Progenitor cell of endocrine pancreas (in vitro differentiated cells): ENCODE data around the gene DYRK4. TPM values are rescaled to one million over a fixed set of nuclear protein-coding genes. Genes with fewer than 3 reads are reported as not detected.

ENCODE experiments used
- DNase-seq: peaks from one replicate; pipeline ENCODE4 v3.0.0; 2021; ENCODE audit warnings: low spot score; ENCODE audit not compliant: unreplicated experiment
- H3K27ac Mint-ChIP-seq: 2 replicates; pipeline ENCODE4 v1.8.0; 2021; ENCODE audit warnings: mild to moderate bottlenecking, moderate library complexity, mixed read lengths
- H3K27me3 Mint-ChIP-seq: 2 replicates; pipeline ENCODE4 v1.8.0; 2021; ENCODE audit warnings: mixed read lengths
- H3K36me3 Mint-ChIP-seq: 2 replicates; pipeline ENCODE4 v1.8.0; 2022; ENCODE audit warnings: mixed read lengths; ENCODE audit not compliant: insufficient read depth
- H3K4me1 Mint-ChIP-seq: 2 replicates; pipeline ENCODE4 v1.8.0; 2021; ENCODE audit warnings: low read depth, mixed read lengths
- H3K4me3 Mint-ChIP-seq: 2 replicates; pipeline ENCODE4 v1.8.0; 2021; ENCODE audit warnings: low read depth, mild to moderate bottlenecking, moderate library complexity, mixed read lengths
- H3K9me3 Mint-ChIP-seq: 2 replicates; pipeline ENCODE4 v1.8.0; 2021; ENCODE audit warnings: low read depth, mixed read lengths
- total RNA-seq: library from RNA; stranded (reverse); gene quantifications from 2 replicates; pipeline ENCODE4 v1.2.1, GENCODE V29; 2021
- TF ChIP-seq, protein P1 (sequence below): fragments of 200-600 bp; sonication (generic); IDR thresholded peaks from one replicate; pipeline ENCODE4 v1.5.0; 2021; ENCODE audit warnings: antibody characterized with exemption, mild to moderate bottlenecking; ENCODE audit not compliant: unreplicated experiment

Gene DYRK4
- total RNA-seq, 1 donor from 2014 or later, result 27.6 TPM

DNA sequence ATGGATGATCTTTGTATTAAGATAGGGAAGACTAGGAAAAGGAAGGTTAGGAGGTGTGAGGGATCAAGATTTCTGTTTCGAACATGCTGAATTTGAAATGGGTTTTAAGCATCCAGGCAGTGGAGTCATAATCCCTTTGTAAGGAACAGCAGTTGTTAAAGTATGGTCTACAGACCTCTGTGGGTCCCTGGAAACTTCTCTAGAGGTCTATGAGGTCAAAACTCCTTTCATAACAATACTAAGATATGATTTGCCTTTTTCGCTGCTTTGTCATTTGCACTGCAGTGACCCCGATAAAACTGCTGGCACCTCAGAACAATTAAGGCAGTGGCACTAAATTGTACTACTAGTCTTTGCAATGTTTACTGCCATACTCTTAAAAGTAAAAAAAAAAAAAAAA is 21.8 kb upstream of the DYRK4 start:
- H3K27ac Mint-ChIP-seq, result peak overlapping the region; percentile 100

GRCh38 chr12:4540638-4541037 is 21.4 kb upstream of the DYRK4 start:
- DNase-seq, result no peak
- H3K27ac Mint-ChIP-seq, result no peak overlapping the region
- H3K27me3 Mint-ChIP-seq, result no peaks in the 10 kb centered on the region
- peaks cover 2% of the 10 kb centered on the region for H3K36me3 Mint-ChIP-seq
- TF ChIP-seq, protein P1, sequence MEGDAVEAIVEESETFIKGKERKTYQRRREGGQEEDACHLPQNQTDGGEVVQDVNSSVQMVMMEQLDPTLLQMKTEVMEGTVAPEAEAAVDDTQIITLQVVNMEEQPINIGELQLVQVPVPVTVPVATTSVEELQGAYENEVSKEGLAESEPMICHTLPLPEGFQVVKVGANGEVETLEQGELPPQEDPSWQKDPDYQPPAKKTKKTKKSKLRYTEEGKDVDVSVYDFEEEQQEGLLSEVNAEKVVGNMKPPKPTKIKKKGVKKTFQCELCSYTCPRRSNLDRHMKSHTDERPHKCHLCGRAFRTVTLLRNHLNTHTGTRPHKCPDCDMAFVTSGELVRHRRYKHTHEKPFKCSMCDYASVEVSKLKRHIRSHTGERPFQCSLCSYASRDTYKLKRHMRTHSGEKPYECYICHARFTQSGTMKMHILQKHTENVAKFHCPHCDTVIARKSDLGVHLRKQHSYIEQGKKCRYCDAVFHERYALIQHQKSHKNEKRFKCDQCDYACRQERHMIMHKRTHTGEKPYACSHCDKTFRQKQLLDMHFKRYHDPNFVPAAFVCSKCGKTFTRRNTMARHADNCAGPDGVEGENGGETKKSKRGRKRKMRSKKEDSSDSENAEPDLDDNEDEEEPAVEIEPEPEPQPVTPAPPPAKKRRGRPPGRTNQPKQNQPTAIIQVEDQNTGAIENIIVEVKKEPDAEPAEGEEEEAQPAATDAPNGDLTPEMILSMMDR, result no peak
- no peak overlapping the region for H3K4me3 Mint-ChIP-seq
- H3K9me3 Mint-ChIP-seq, result no peaks in the 10 kb centered on the region
- H3K4me1 Mint-ChIP-seq, result peaks cover 28% of the 10 kb centered on the region

More for the DNA sequence above, 21.8 kb upstream of the DYRK4 start:
- Mint-ChIP-seq H3K27me3 (no peaks in the 10 kb centered on the region), H3K4me3 (peak overlapping the region; percentile 96), H3K36me3 (peaks cover 2% of the 10 kb centered on the region), H3K4me1 (peaks cover 28% of the 10 kb centered on the region), H3K9me3 (no peaks in the 10 kb centered on the region)
- TF ChIP-seq, protein P1, result no peak
- no peak for DNase-seq

DNA sequence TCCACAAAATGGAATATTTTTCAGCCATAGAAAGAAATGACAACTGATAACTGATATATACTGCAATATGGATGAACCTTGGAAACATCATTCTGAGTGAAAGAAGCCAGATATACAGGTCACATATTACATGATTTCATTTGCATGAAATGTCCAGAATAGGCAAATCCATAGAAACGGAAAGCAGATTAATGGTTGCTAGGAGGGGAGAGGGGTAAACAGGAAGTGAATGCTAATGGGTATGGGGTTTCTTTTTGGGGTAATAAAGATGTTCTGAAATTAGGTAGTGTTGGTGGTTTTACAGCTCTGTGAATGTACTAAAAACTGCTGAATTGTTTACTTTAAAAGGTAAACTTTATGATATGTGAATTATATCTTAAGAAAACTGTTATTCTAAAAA is 16.8 kb upstream of the DYRK4 start:
- Mint-ChIP-seq H3K4me1 (no peaks in the 10 kb centered on the region), H3K27me3 (no peaks in the 10 kb centered on the region), H3K27ac (no peak overlapping the region), H3K9me3 (no peaks in the 10 kb centered on the region), H3K4me3 (no peak overlapping the region), H3K36me3 (peaks cover 5% of the 10 kb centered on the region)
- TF ChIP-seq, protein P1, result no peak
- no peak for DNase-seq

GRCh38 chr12:4552191-4552590 is 9.8 kb upstream of the DYRK4 start:
- H3K36me3 Mint-ChIP-seq, result peaks cover 6% of the 10 kb centered on the region
- H3K4me1 Mint-ChIP-seq, result no peaks in the 10 kb centered on the region
- TF ChIP-seq, protein P1, result no peak
- DNase-seq, result no peak
- no peaks in the 10 kb centered on the region for H3K9me3 Mint-ChIP-seq
- no peak overlapping the region for H3K4me3 Mint-ChIP-seq
- no peaks in the 10 kb centered on the region for H3K27me3 Mint-ChIP-seq
- H3K27ac Mint-ChIP-seq, result no peak overlapping the region

- no peaks in the 10 kb centered on the region for H3K27me3 Mint-ChIP-seq
- peaks cover 7% of the 10 kb centered on the region for H3K36me3 Mint-ChIP-seq
- DNase-seq, result no peak
- TF ChIP-seq, protein P1, result no peak
- H3K9me3 Mint-ChIP-seq, result no peaks in the 10 kb centered on the region
- H3K4me3 Mint-ChIP-seq, result no peak overlapping the region
- H3K27ac Mint-ChIP-seq, result no peak overlapping the region
- no peaks in the 10 kb centered on the region for H3K4me1 Mint-ChIP-seq
These were observed 8.1 kb upstream of the DYRK4 start for GRCh38 chr12:4553943-4554342.
